BE2C (cell line): ENCODE data around the gene INPP4B.

Source experiments
- DNase-seq: peaks from one replicate; pipeline ENCODE4 v3.0.0-alpha.2; 2020
- H3K27me3 ChIP-seq: fragments of 250-450 bp; sonication (Bioruptor Pico); 2 replicates; pipeline ENCODE4 v1.5.1; 2020; ENCODE audit warnings: mild to moderate bottlenecking
- H3K36me3 ChIP-seq: fragments of 250-450 bp; sonication (Bioruptor Pico); 2 replicates; pipeline ENCODE4 v1.5.1; 2020; ENCODE audit warnings: mild to moderate bottlenecking
- H3K4me1 ChIP-seq: fragments of 250-450 bp; sonication (Bioruptor Pico); 2 replicates; pipeline ENCODE4 v1.5.1; 2020
- H3K4me3 ChIP-seq: 2 replicates; pipeline ENCODE4 v1.5.1; 2011; ENCODE audit warnings: low read depth, low read length
- H3K9me3 ChIP-seq: fragments of 250-450 bp; sonication (Bioruptor Pico); 2 replicates; pipeline ENCODE4 v1.5.1; 2020
- TF ChIP-seq, protein P1 (sequence below): IDR thresholded peaks from 2 replicates; pipeline ENCODE4 v1.5.1; 2012; ENCODE audit warnings: mild to moderate bottlenecking, low read depth, low read length

The INPP4B gene

GRCh38 chr4:142416121-142416520 is 430.0 kb downstream of the INPP4B start:
- H3K4me3 ChIP-seq: no peak overlapping the region
- DNase-seq: no peak
- no peaks in the 10 kb centered on the region for H3K27me3 ChIP-seq
- TF ChIP-seq, protein P1, sequence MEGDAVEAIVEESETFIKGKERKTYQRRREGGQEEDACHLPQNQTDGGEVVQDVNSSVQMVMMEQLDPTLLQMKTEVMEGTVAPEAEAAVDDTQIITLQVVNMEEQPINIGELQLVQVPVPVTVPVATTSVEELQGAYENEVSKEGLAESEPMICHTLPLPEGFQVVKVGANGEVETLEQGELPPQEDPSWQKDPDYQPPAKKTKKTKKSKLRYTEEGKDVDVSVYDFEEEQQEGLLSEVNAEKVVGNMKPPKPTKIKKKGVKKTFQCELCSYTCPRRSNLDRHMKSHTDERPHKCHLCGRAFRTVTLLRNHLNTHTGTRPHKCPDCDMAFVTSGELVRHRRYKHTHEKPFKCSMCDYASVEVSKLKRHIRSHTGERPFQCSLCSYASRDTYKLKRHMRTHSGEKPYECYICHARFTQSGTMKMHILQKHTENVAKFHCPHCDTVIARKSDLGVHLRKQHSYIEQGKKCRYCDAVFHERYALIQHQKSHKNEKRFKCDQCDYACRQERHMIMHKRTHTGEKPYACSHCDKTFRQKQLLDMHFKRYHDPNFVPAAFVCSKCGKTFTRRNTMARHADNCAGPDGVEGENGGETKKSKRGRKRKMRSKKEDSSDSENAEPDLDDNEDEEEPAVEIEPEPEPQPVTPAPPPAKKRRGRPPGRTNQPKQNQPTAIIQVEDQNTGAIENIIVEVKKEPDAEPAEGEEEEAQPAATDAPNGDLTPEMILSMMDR: no peak
- peaks cover 30% of the 10 kb centered on the region for H3K4me1 ChIP-seq
- H3K9me3 ChIP-seq: no peaks in the 10 kb centered on the region
- no peaks in the 10 kb centered on the region for H3K36me3 ChIP-seq

GRCh38 chr4:142414366-142414990 is 431.6 kb downstream of the INPP4B start:
- Histone ChIP-seq H3K4me3 (no peak overlapping the region), H3K27me3 (no peaks in the 10 kb centered on the region), H3K9me3 (no peaks in the 10 kb centered on the region), H3K36me3 (no peaks in the 10 kb centered on the region), H3K4me1 (peaks cover 16% of the 10 kb centered on the region)
- no peak for DNase-seq
- TF ChIP-seq, protein P1: no peak

- no peaks in the 10 kb centered on the region for H3K9me3 ChIP-seq
- no peak for DNase-seq
- H3K4me3 ChIP-seq: no peak overlapping the region
- TF ChIP-seq, protein P1: no peak
- no peaks in the 10 kb centered on the region for H3K36me3 ChIP-seq
- no peaks in the 10 kb centered on the region for H3K27me3 ChIP-seq
- peaks cover 8% of the 10 kb centered on the region for H3K4me1 ChIP-seq
These were observed 432.6 kb downstream of the INPP4B start for GRCh38 chr4:142413485-142413884.

DNA sequence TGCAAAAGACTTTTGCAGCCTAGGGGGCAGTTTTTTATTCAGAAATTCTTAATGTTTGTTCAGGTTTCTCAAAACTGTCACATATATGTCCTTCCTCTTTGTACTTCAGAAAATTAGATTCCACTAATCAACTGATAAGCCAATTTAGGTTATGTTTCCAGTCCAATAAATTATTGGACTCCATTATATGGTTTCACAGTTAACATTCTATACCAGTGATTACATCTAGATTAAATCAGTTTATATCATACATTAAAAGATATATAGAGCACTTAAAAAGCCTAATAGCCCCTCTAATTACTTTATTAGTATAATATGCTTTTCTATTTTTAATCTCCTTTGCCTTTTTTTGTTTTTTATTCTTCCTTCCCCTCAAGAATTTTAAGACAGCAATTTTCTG is 434.1 kb downstream of the INPP4B start:
- no peaks in the 10 kb centered on the region for H3K9me3 ChIP-seq
- peaks cover 8% of the 10 kb centered on the region for H3K4me1 ChIP-seq
- no peak for DNase-seq
- no peak overlapping the region for H3K4me3 ChIP-seq
- TF ChIP-seq, protein P1: no peak
- H3K36me3 ChIP-seq: no peaks in the 10 kb centered on the region
- no peaks in the 10 kb centered on the region for H3K27me3 ChIP-seq

DNA sequence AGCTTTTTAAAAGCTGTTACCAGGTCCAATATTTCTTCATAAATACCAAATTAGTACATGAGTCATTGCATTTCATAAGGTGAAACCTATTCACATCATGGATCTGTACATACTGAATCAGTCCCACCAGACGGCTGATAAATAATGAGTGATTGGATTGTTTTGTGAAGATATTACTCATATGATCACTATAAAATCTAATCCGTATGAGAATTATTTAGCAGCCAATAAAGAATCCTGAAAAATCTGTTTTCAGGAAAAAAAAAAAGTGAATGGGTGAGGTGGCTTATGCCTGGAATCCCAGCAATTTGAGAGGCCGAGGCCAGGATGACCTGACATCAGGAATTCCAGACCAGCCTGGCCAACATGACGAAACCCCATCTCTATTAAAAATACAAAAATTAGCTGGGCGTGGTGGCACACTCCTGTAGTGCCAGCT is 438.1 kb downstream of the INPP4B start:
- no peak overlapping the region for H3K4me3 ChIP-seq
- H3K36me3 ChIP-seq: no peaks in the 10 kb centered on the region
- TF ChIP-seq, protein P1: no peak
- no peaks in the 10 kb centered on the region for H3K9me3 ChIP-seq
- peaks cover 8% of the 10 kb centered on the region for H3K4me1 ChIP-seq
- no peaks in the 10 kb centered on the region for H3K27me3 ChIP-seq
- DNase-seq: no peak

GRCh38 chr4:142407596-142407995 is 438.5 kb downstream of the INPP4B start:
- no peaks in the 10 kb centered on the region for H3K9me3 ChIP-seq
- H3K4me1 ChIP-seq: peaks cover 5% of the 10 kb centered on the region
- no peaks in the 10 kb centered on the region for H3K36me3 ChIP-seq
- no peak overlapping the region for H3K4me3 ChIP-seq
- no peak for DNase-seq
- TF ChIP-seq, protein P1: no peak
- no peaks in the 10 kb centered on the region for H3K27me3 ChIP-seq
